Esophagus muscularis mucosa (tissue), 4 donors: Measurements from ENCODE around the gene CLK3. TPM values are rescaled to one million over a fixed set of nuclear protein-coding genes. Genes with fewer than 3 reads are reported as not detected.

Experiments
- DNase-seq: peaks from one replicate; pipeline ENCODE4 v3.0.0-alpha.2; 2017; ENCODE audit errors: extremely low spot score
- H3K27ac ChIP-seq, 4 donors: fragments of 200-600 bp; sonication (generic); replicated peaks in 1 of 4; 1 replicate in 3 of 4; 2 replicates in 1 of 4; pipeline ENCODE4 v1.5.1; 2016 to 2019; ENCODE audit warnings: mild to moderate bottlenecking in 1 of 4
- H3K27me3 ChIP-seq, 4 donors: fragments of 200-600 bp; sonication (generic); one replicate each; pipeline versions ENCODE4 v1.5.1 to v1.6.0; 2016 to 2019
- H3K36me3 ChIP-seq, 4 donors: fragments of 200-600 bp; sonication (generic); one replicate each; pipeline ENCODE4 v1.5.1; 2016 to 2019
- H3K4me1 ChIP-seq, 4 donors: fragments of 200-600 bp; sonication (generic); one replicate each; pipeline ENCODE4 v1.5.1; 2016 to 2019
- H3K4me3 ChIP-seq, 4 donors: fragments of 200-600 bp; sonication (generic); 1 replicate in 2 of 4; 2 replicates in 2 of 4; pipeline ENCODE4 v1.5.1; 2016 to 2019; ENCODE audit warnings: mild to moderate bottlenecking in 4 of 4, moderate library complexity in 1 of 4
- H3K9me3 ChIP-seq, 4 donors: fragments of 200-600 bp; sonication (generic); 1 replicate in 3 of 4; 2 replicates in 1 of 4; pipeline ENCODE4 v1.5.1; 2016 to 2019
- EP300 ChIP-seq: sonication (generic); formaldehyde crosslinking; IDR thresholded peaks from one replicate; pipeline ENCODE4 v1.6.1; 2017; ENCODE audit warnings: antibody characterized with exemption
- POLR2A ChIP-seq: fragments of 450-650 bp; IDR thresholded peaks from one replicate; pipeline ENCODE4 v1.6.1; 2017; ENCODE audit warnings: antibody characterized with exemption, moderate library complexity, mild to moderate bottlenecking, low read depth
- POLR2AphosphoS5 ChIP-seq, 2 donors: sonication (generic); formaldehyde crosslinking; IDR thresholded peaks; one replicate each; pipeline ENCODE4 v1.6.1; 2017; ENCODE audit warnings: antibody characterized with exemption in 2 of 2
- WGBS: methylation state at CpG from one replicate; pipeline ENCODE4 v1.1.5; 2018; 5-methylcytosine and 5-hydroxymethylcytosine counted together
- intact Hi-C: fragments of 100-400 bp; cut with DNase I; formaldehyde crosslinking; loops from one replicate; pipeline ENCODE4 v1.15.1; 2023
- total RNA-seq, 4 donors: library from RNA; depleted of rRNA; stranded (reverse); fragments of >200 nt; gene quantifications; one replicate each; pipeline versions ENCODE4 v1.1.0 to v1.2.1, GENCODE V29; 2016
- TF ChIP-seq, protein P1 (sequence below), 3 experiments: fragments of 200-600 bp in 2 of 3; fragments of 450-650 bp in 1 of 3; sonication (generic) in 2 of 3; IDR thresholded peaks; one replicate each; pipeline ENCODE4 v1.5.1; 2017 to 2019; ENCODE audit warnings: antibody characterized with exemption in 3 of 3, mild to moderate bottlenecking in 2 of 3, moderate library complexity in 1 of 3

CLK3 gene
- total RNA-seq, 4 donors from 2014 or later = 74.6 to 89.8 (median 80.7) TPM

DNA sequence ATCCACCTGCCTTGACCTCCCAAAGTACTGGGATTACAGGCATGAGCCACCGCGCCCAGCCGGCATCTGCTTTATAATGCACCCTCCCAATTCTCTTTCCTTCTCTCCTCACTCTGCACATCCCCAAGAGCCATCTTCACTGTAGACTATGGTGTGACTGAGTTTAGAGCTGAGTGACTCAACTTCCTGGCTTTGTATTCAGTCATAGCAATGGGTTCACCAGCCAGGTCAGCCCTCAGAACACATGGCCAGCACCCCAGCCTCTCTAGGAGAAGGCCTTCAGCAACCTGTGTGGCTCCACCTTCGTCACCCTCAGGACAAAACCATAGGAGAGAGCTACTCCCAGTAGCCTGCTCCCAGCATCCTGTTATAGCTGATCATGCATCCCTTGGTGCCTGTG lies 41.6 kb upstream of the CLK3 start:
- Histone ChIP-seq H3K4me3 (no peak overlapping the region), H3K4me1 (peaks cover 12 to 19% (median 17%) of the 10 kb centered on the region in 4 donors), H3K27ac (no peak overlapping the region), H3K27me3 (no peaks in the 10 kb centered on the region), H3K36me3 (peaks cover 21 to 63% (median 49%) of the 10 kb centered on the region in 4 donors), H3K9me3 (no peaks in the 10 kb centered on the region)
- intact Hi-C loops = no loop called here
- no peak for DNase-seq
- 96% methylated on average over 4 of the region's 4 CpGs for WGBS
- TF ChIP-seq EP300 = no peak
- TF ChIP-seq POLR2A = no peak
- TF ChIP-seq, protein P1, sequence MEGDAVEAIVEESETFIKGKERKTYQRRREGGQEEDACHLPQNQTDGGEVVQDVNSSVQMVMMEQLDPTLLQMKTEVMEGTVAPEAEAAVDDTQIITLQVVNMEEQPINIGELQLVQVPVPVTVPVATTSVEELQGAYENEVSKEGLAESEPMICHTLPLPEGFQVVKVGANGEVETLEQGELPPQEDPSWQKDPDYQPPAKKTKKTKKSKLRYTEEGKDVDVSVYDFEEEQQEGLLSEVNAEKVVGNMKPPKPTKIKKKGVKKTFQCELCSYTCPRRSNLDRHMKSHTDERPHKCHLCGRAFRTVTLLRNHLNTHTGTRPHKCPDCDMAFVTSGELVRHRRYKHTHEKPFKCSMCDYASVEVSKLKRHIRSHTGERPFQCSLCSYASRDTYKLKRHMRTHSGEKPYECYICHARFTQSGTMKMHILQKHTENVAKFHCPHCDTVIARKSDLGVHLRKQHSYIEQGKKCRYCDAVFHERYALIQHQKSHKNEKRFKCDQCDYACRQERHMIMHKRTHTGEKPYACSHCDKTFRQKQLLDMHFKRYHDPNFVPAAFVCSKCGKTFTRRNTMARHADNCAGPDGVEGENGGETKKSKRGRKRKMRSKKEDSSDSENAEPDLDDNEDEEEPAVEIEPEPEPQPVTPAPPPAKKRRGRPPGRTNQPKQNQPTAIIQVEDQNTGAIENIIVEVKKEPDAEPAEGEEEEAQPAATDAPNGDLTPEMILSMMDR (IDR thresholded peaks at IDR 0.05) = no peak
- TF ChIP-seq POLR2AphosphoS5 (IDR thresholded peaks at IDR 0.05) = no peak

DNA sequence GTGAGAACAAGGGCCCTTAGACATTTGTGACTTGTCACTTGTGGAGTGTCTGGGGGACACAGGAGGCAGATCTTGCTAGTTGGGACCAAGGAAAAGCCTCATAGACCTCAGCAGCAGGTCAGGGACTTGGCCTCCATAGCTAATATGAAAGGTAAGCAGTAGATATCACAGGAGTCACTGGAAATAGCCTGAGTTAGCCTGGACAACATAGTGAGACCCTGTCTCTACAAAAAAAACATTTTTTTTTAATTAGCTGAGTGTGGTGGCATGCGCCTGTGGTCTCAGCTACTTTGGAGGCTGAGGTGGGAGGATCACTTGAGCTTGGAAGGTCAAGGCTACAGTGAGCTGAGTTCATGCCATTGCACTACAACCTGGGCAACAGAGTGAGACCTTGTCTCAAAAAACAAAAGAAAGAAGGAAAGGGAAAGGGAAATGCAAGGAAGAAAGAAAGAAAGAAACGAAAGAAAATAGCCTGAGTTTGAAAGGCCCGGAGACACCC lies 37.1 kb upstream of the CLK3 start:
- Histone ChIP-seq H3K4me3 (no peak overlapping the region), H3K9me3 (no peaks in the 10 kb centered on the region), H3K36me3 (peaks cover 20 to 78% (median 43%) of the 10 kb centered on the region in 4 donors), H3K4me1 (no peaks in the 10 kb centered on the region), H3K27me3 (no peaks in the 10 kb centered on the region), H3K27ac (no peak overlapping the region)
- TF ChIP-seq POLR2AphosphoS5 (IDR thresholded peaks at IDR 0.05) = no peak
- TF ChIP-seq EP300 = no peak
- TF ChIP-seq, protein P1 (IDR thresholded peaks at IDR 0.05) = no peak
- no peak for TF ChIP-seq POLR2A
- 89% methylated on average over 3 of the region's 3 CpGs for WGBS
- DNase-seq = no peak
- intact Hi-C loops = no loop called here

DNA sequence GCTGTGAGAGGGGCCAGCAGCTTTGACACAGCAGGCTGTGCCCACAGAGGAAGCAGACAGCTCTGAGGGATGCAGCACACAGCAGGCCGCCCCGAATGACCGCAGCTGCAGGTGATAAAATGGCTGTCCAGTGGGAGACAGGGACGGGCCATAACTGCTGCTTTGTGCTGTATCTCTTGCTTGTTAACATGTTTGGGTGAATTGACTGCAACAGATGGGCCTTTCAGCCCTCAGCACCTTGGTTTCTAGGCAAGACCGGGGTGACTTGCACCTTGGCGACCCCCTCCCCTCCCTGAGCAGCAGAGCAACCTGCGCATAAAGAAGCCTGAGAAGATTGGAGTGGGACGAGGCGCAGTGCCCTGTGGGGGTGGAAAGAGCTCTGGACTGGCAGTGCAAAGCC lies 36.6 kb upstream of the CLK3 start:
- TF ChIP-seq POLR2AphosphoS5 (IDR thresholded peaks at IDR 0.05) = no peak
- TF ChIP-seq POLR2A = no peak
- TF ChIP-seq, protein P1 (IDR thresholded peaks at IDR 0.05) = no peak
- no peak for TF ChIP-seq EP300
- Histone ChIP-seq H3K4me1 (no peaks in the 10 kb centered on the region), H3K4me3 (no peak overlapping the region), H3K36me3 (peaks cover 18 to 73% (median 38%) of the 10 kb centered on the region in 4 donors), H3K27ac (no peak overlapping the region), H3K9me3 (no peaks in the 10 kb centered on the region), H3K27me3 (no peaks in the 10 kb centered on the region)
- intact Hi-C loops = no loop called here
- WGBS = 89% methylated on average over 9 of the region's 9 CpGs
- no peak for DNase-seq

DNA sequence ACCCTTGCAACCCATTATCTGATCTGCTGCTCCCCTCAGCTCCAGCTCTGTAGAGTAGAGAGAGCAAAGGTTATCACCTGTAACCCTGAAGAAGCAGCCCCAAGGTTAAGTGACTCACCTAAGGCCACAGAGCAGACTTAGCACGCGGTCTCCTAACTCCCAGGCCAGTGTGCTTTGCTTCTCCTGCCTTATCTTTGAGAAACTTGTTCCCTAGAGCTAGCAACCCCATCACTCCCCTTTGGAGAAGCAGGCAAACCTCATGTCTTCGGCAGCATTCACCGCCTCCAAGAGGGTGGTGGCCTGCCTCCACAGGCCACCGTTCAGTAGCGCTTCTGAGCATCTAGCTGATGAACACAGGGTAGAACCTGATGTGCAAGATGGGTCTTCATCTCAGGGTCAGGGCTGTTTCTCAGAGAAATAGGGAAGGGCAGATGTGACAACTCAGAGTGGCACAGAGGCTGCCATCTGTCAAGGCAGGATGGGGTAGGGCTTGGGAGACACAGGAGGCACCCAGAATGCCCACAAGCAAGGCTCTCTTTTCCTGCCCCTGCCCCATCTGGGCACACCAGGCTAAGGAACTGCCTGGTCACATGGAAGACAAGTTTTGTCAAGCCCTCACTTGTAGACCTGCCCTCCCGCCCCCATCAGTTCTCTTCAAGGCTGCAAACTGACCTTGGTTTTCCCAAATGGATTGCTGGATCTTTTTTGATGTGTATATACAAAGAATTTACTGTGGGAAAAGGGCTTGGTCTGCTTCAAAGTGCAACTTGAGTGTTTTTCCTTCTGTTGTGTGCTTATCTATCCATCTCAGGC lies 34.9 kb upstream of the CLK3 start:
- Histone ChIP-seq H3K27me3 (no peaks in the 10 kb centered on the region), H3K27ac (no peak overlapping the region), H3K4me3 (no peak overlapping the region), H3K36me3 (peaks cover 14 to 57% (median 26%) of the 10 kb centered on the region in 4 donors), H3K4me1 (no peaks in the 10 kb centered on the region), H3K9me3 (no peaks in the 10 kb centered on the region)
- TF ChIP-seq POLR2AphosphoS5 (IDR thresholded peaks at IDR 0.05) = no peak
- TF ChIP-seq, protein P1 (IDR thresholded peaks at IDR 0.05) = no peak
- TF ChIP-seq EP300 = no peak
- no peak for TF ChIP-seq POLR2A
- intact Hi-C loops = no loop called here
- no peak for DNase-seq
- 94% methylated on average over 7 of the region's 7 CpGs for WGBS
